Stimulated activated CD4-positive, alpha-beta T cell treated with anti-CD3 and anti-CD28 coated beads, TNF-alpha, amount 100 ng/mL, for 48 hours (primary cell): Measurements from ENCODE around the gene NRXN3.
"Not testable (repeated sequence)": the region's sequence is repeated elsewhere in the genome, so short reads cannot be mapped to it uniquely, and the experiment has no call there.

Source experiments
- DNase-seq, 3 donors: peaks; one replicate each; pipeline ENCODE4 v3.0.0-alpha.2; 2020; ENCODE audit warnings: low read depth in 3 of 3

NRXN3 gene

GRCh38 chr14:79724934-79725717 lies 1555.0 kb downstream of the NRXN3 start:
- DNase-seq = no peak

GRCh38 chr14:79727900-79728299 lies 1557.7 kb downstream of the NRXN3 start:
- DNase-seq = no peak

- no peak for DNase-seq
These were observed 1558.2 kb downstream of the NRXN3 start for GRCh38 chr14:79728331-79728730.

GRCh38 chr14:79729731-79730130 lies 1559.6 kb downstream of the NRXN3 start:
- DNase-seq = no peak

GRCh38 chr14:79730196-79730595 lies 1560.0 kb downstream of the NRXN3 start:
- no peak for DNase-seq

- no peak for DNase-seq
These were observed 1560.8 kb downstream of the NRXN3 start for GRCh38 chr14:79730953-79731352.

- no peak for DNase-seq
These were observed 1562.9 kb downstream of the NRXN3 start for GRCh38 chr14:79732911-79733655.

GRCh38 chr14:79734151-79734550 lies 1564.0 kb downstream of the NRXN3 start:
- DNase-seq = no peak

- DNase-seq = no peak
These were observed 1564.5 kb downstream of the NRXN3 start for GRCh38 chr14:79734656-79735055.

GRCh38 chr14:79735121-79735520 lies 1564.9 kb downstream of the NRXN3 start:
- no peak for DNase-seq

- no peak for DNase-seq
These were observed 1570.0 kb downstream of the NRXN3 start for GRCh38 chr14:79740066-79740601.

- no peak for DNase-seq
These were observed 1572.0 kb downstream of the NRXN3 start for GRCh38 chr14:79742142-79742541.

GRCh38 chr14:79745046-79745445 lies 1574.9 kb downstream of the NRXN3 start:
- no peak for DNase-seq

- DNase-seq = no peak
These were observed 1578.9 kb downstream of the NRXN3 start for GRCh38 chr14:79749065-79749464.

GRCh38 chr14:79758985-79759384 lies 1588.8 kb downstream of the NRXN3 start:
- no peak for DNase-seq

GRCh38 chr14:79764323-79764722 lies 1594.2 kb downstream of the NRXN3 start:
- DNase-seq = no peak

- no peak for DNase-seq
These were observed 1596.3 kb downstream of the NRXN3 start for GRCh38 chr14:79766511-79766910.

- DNase-seq = no peak
These were observed 1597.1 kb downstream of the NRXN3 start for GRCh38 chr14:79767251-79767650.

GRCh38 chr14:79767721-79768120 lies 1597.5 kb downstream of the NRXN3 start:
- not testable (repeated sequence) for DNase-seq

GRCh38 chr14:79781882-79782281 lies 1611.7 kb downstream of the NRXN3 start:
- DNase-seq = no peak

- no peak for DNase-seq
These were observed 1612.9 kb downstream of the NRXN3 start for GRCh38 chr14:79783041-79783440.

GRCh38 chr14:79786522-79786921 lies 1616.3 kb downstream of the NRXN3 start:
- DNase-seq = no peak

- no peak for DNase-seq
These were observed 1618.2 kb downstream of the NRXN3 start for GRCh38 chr14:79788346-79788745.
